GM21786 (cell line): ENCODE data around the gene TOX2.

Experiments used
- ATAC-seq: cut with Tn5 transposase; IDR thresholded peaks from one replicate; pipeline ENCODE4 v1.9.1; 2021; ENCODE audit not compliant: unreplicated experiment

Gene TOX2

DNA sequence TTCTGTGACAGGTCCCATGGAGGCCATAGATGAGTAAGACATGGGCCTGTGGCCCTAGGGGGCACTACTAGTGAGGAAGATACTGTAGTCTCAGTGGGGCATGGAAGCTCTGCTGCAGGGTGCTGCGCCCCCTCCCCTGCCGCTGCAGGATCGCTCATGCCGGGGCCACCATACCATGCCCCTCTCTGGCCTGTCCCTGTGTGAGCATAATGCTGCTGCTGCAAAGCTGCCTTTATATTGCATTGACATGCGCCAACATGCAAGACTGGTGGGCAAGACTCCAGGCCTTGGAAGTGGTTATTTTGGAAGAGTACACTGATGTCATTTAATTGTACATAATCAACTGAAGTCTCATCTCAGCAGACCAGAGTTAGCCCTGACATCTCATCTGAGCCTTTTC lies 60.0 kb downstream of the TOX2 start:
- no peak for ATAC-seq

DNA sequence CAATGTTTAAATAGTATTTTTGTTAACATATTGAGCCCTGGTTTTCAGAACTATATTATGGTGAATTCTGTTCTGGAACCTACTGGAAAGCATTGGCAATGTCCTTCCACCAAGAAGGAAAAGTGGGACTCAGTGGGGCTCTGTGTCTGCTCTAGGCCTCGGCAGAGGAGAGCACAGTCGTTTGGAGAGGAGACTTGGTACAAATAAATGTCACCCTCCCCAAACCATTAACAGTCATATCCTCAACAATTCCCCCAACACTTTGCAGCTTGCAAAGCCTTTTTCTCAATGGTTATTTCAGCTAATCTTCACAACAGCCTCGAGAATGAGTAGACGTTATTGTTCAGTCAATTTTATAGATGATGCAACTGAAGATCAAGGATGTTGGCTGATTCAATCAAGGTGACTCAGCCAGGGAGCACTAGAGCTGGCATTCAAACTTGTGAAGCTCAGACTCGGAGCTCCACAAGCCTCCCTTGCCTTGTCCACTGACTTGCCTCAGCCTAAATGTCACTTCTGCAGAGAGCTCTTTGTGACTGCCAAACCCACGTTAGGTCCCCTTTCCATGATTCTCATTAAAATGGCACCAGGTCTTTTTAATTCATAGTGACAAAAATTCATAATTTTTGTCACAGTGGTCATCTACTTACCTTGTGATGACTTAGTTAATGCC lies 60.6 kb downstream of the TOX2 start:
- no peak for ATAC-seq

DNA sequence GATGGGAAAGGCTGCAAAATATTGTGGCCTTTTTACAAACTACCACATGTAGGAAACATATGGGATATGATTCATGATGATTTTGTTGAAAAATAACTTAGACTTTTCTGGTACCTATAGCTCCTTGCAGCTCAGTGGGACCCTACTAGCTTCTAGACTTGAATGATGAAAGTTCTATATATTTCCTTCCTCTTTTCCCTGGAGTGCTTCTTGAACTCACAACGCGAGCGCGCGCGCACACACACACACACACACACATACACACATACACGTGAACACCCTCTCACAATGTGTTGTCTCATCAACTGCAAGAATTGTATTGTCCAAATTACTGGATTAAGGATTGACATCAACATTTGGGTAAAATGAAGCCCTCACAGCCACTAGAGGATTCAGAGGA lies 61.9 kb downstream of the TOX2 start:
- no peak for ATAC-seq

DNA sequence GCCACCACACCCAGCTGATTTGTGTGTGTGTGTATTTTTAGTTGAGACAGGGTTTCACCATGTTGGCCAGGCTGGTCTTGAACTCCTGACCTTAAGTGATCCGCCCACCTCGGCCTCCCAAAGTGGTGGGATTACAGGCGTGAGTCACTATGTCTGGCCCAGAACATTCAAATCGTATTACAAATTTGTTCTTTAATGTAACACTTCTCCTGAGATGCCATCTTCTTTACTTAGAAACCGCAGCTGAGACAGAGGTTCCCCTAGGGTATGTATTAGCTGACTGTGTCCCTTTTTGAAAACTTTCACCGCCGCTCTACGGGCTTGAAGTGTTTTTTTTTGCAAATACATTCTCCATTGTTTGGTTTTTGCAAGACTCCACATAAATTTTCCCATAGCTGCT lies 62.6 kb downstream of the TOX2 start:
- ATAC-seq = no peak

DNA sequence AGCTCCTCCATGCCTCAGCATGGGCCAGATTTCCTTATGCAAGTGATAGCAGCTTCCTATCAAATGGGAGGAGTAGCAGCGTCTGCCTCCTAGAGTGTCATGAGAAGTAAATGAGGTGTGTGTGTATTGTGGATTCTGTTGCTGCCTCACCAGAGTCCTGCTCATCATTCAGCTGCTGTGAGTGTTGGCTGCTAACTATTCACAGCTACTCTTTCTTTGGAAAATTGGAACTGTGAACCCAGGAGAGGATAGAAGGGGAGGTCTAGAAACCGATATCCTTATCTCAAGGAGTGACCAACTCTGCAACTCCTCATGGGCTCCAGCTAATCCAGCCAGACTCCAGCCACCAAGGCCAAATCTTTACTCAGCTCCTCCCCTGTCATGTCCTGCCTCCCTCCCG lies 63.3 kb downstream of the TOX2 start:
- ATAC-seq = no peak

DNA sequence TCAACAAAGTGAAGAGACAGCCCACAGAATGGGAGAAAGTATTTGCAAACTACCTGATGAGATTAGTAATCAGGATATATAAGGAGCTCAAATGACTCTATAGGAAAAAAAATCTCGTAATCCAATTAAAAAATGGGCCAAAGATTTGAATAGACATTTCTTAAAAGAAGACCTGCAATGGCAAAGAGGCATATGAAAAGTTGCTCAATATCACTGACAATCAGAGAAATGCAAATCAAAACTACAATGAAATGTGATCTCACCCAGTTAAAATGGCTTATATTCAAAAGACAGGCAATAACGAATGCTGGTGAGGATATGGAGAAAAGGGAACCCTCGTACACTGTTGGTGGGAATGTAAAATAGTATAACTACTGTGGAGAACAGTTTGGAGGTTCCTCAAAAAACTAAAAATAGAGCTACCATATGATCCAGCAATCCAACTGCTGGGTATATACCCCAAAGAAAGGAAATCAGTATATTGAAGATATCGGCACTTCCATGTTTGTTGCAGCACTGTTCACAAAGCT lies 65.0 kb downstream of the TOX2 start:
- no peak for ATAC-seq

DNA sequence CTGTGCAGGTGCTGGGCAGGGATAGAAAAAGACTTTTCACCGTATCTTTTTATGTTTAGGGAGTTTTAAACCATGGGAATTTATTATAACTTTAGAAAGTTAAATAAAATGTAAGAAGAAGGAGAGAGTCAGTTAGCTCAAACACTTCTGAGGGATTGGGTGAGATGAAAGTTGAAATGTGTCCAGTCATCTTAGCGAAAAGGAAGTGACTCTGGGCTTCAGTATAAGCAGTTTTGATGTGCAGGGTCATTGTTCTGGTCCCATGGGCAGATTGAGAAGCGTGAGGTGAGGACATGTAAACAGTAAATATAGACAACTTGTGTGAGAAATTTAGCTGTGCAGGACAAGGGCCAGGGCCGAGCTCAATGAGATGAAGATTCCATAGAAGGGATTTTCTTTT lies 66.9 kb downstream of the TOX2 start:
- no peak for ATAC-seq

DNA sequence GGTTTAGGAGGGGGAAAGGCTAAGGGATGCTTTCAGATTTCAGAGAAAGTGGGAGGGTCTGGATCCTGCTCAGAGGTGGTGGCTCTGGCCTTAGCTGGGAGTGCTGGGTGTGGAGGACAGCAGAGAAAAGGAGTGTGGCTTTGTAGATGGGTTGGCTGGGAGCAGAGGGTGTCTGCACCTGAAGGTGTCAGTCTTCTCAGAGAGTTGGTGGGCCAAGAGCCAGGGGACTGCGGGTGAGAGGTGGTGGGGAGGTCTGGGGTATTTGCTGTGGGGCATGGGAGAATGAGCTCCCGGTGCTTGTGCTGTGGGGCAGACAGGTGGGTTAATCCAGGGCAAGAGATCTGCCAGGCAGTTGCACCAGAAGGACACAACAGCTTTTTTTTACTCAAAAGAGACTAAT lies 67.4 kb downstream of the TOX2 start:
- ATAC-seq = no peak

DNA sequence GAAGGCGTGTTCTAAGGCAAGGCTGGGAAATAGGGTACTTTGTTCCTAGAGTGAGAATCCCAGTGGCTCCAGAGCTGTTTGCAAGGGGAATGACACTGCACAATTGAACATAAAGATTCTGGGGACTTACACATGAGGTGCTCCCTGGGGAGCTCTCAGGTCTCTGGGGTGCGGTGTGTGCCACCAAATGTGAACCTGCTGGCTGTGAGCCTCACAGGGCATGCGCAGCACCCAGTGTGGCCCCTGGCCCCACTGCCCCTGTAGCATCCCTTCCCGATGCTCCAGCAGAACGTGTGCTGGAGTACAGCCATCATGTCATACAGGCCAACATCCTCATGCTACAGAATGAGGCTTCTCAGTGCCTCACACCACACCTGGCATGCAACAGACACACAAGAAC lies 68.2 kb downstream of the TOX2 start:
- ATAC-seq = no peak

DNA sequence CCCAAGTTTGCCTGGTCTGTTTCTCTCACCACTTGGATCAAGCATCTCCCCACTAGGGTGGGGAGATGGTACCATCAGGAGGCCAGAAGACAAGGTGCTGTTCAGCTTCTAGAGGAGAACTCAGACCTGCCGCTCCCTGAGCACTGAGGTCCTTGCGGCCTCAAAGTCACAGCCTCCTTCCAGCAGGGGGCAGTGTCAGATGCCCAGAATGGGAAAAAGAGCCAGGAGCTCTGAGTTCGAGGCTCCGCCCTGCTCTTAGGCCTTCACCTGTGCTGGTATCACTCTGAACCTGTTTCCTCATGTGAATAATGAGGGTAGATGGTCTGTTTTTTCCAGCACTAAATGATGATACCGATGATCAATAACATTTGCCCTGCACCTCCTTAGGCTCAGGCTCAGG lies 68.7 kb downstream of the TOX2 start:
- ATAC-seq = no peak

DNA sequence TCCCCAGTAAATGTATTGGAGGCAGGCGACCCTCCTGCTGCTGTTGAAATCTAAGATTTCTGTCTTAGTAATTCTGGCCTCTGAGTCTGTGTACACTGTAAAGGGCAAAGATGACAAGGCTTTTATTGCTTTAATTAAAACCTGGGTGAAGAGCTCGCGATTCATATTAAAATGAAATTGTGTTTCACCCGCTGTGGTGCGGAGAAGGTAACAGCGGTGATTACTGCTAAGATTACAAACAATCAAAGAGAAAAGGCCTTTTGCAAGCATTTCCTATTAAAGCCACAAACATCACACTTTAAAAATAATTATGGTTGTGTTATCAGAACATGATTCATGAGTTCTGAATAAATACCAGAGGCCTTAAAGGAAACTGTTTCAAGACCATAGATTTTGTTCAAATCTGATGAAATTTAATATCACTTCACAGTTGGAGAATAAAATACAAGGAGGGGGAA lies 69.3 kb downstream of the TOX2 start:
- ATAC-seq = no peak

DNA sequence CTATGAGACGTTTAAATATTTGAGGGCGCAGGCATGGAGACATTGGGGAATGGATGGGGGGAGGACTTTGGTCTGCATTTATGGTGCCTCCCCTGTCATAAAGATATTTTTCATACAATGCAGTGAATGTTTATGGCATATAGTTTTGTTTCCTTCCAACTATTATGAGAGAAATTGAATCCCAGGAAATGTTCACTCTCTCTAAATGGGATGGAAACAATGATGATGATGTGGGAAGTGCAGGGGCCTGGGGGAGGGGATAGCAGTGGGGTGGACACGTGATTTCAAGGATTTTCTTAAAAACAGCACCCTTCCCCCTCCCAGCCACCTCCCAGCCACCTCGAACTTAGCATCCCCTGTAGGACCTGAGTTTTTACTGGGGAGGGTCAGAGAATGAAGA lies 69.9 kb downstream of the TOX2 start:
- no peak for ATAC-seq

DNA sequence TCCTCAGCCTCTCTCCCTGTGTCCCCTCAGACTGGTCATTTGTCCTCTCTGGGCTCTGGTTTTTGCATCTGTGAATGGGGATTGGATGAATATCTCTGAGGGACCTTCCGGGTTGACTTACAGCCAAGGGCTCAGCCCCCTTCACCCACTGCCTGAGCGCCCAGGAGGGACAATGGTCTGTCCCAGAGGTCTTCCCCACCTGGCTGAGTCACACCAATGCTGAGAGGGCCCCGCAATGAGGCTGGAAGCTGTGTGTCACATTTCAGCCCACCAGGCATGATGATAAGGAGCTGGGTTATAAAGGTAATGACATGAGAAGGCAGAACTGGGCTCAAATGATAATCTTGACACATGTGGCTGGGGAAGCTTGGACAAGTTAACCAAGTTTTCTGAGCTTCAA lies 70.5 kb downstream of the TOX2 start:
- ATAC-seq = no peak

DNA sequence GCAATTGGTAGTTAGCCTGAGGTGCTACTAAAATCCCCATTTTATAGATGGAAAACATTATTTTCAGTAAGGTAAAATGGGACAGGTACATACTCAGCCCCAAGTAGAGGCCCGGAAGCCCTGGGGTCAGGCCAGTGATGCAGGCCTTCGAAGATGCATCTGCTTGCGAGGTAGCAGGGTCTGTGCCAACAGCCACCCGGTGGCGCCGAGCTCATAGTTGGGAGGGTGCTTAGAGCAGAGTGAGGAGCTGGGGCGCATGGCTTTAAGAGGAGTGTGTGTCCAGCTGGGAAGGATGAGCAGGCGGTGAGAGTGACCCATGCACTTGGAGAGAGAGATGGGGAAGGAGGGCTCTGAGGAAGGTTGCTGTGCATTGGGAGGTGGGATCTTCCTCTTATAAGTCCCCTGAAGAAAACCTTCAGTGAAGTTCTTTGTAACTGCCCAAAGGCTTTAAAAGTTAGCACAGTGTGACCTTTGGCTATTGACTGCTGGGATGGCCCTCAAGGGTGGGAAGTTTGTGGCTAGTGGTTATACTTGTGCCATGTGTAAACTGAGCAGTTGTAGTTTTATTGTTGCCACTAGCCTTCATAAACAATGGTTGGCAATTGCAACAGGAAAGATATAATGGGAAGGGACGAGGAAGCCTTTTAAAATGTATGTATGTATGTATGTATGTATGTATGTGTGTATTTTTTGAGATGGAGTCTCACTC lies 71.1 kb downstream of the TOX2 start:
- ATAC-seq = no peak

DNA sequence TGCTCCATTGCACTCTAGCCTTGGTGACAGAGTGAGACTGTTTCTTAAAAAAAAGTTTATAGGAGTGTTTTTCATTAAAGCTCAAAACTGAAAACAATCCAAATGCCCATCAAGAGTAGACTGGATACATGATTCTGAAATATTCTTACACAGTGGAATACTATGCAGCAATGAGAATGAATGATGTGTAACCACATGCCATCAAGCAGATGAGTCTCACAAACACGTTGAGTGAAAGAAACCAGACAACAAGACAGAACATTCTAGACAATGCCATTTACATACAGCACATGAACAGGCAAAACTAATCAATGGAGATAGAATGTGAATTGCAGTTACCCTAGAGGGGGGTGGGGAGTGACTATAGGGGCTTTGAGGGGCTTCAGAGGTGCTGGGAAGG lies 72.4 kb downstream of the TOX2 start:
- no peak for ATAC-seq

DNA sequence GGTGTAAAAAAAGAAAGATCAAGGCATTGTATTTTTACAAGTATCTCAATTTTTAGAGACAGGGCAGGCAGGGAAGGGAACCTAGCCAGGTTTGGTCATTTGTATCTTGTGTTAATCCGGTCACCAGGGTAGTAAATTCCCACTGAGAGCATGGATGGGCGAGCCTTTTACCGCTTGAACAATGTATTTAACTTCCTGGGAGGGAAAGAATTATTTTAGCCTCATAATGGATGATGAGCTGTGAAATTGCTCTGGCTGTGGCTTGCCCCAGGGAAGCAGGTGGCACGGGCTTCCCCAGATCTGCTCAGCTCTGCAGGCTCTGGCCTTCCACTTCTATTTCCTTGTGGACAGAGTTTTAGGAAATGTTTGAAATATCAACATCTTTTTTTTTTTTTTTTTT lies 72.9 kb downstream of the TOX2 start:
- no peak for ATAC-seq

DNA sequence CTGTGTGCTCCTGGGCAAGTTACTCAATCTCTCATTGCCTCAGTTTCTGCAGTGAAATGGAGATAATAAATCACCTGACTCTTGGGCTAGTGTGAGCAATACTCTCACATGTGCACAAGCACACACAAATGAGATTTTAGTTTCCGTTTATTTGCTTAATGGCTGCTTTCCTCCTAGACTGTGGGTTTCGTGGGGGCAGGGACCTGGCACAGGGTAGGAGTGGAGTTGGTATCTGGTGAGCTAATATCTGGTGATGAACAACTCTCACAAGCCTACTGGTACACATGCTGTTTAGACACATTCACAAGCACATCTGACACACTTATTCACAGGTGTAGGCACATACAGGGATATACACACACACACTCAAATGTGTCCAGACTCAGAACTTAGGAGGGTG lies 73.8 kb downstream of the TOX2 start:
- ATAC-seq = no peak

DNA sequence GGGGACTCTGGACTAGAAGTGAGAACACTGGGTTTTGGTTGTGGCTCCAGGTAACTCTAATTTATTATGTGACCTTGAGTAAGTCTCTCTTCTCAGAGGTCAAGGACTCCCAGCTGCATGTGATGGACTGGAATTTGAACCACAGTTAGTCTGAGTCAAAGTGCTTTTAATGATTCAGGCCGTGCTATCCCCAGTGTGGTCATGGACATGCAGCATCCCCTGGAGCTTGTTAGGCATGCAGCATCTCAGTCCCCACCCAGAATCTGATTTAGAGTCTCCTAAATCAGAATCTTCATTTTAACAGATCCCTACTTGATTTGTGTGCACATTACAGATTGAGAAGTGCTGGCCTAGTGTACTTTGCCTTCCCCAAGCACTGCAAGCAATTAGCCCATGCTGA lies 74.2 kb downstream of the TOX2 start:
- ATAC-seq = no peak

DNA sequence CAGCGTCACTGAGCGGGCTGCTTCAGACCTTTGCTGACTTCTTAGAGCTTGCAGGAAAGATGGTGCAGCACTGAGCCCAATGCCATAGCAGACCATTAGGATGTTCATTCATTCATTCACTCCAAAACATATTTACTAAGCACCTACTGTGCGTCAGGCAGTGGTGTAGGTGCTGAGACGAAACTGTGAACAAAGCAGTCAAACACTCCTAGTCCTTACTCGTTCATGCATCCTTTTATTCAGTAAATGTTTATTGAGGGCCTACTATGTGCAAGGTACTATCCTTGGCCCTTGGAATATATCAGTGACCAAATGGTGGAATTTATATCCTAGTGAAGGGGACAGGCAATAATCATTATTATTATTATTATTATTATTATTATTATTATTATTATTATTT lies 76.6 kb downstream of the TOX2 start:
- no peak for ATAC-seq

DNA sequence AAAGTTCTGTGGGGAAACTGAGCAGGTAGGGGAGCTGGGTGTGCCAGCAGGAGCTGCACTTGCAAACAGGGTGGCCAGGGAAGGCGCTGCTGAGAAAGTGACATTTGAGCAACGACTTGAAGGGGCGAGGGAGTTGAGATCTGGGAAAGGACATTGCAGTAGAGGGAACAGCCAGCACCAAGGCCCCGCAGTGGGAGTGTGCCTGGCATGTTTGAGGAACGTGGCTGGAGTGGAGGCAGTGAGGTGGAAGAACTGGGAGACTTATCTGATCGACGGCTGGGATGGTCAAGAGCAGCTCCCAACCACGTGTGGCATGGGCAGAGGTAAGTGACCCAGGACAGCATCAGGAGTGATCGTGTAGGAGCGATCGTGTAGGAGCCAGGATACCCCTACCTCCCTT lies 77.3 kb downstream of the TOX2 start:
- ATAC-seq = no peak

DNA sequence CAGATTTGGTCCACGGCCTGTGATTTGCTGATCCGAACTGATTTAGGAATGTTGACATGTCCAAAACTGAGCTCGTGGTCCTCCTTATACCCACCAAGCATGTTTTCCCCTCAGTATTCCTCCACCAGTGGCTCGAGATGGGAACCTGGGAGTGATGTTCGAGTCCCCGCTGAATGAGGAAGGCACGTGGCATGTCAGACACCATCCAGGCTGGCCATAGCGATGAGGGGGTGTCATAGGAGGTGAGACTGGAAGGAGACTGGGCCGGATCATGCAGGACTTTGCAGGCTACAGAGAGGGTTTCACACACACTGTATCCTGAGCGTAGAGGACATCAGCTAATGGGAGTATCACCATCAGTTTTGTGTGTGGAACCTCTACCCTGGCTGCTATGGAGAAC lies 78.2 kb downstream of the TOX2 start:
- ATAC-seq = no peak

DNA sequence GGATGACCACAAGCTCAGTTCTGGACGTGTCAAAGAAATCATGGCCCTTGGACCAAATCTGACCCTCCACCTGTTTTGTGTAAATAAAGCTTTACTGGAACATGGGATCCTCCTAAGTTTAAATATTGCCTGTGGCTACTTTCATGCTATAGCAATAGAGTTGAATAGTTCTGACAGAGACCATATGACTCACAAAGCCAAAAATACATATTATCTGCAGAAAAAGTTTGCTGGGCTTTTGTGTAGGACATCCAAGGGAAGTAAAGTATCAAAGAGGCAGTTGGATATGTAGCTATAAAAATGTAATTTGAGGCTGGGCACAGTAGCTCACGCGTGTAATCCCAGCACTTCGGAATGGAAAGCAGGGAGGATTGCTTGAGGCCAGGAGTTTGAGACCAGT lies 78.9 kb downstream of the TOX2 start:
- no peak for ATAC-seq
